G401 (cell line): Measurements from ENCODE around the gene EFCAB8. TPM values are rescaled to one million over a fixed set of nuclear protein-coding genes. Genes with fewer than 3 reads are reported as not detected.
"Not testable (repeated sequence)": the region's sequence is repeated elsewhere in the genome, so short reads cannot be mapped to it uniquely, and the experiment has no call there.

ENCODE experiments used
- DNase-seq: peaks from one replicate; pipeline ENCODE4 v3.0.0-alpha.2; 2015; ENCODE audit warnings: low spot score
- in situ Hi-C: cut with HindIII; loops from 2 replicates; pipeline ENCODE4 v1.10.0; 2016; ENCODE audit warnings: low sequenced_read_pairs, mixed read lengths
- total RNA-seq: library from RNA; depleted of rRNA; stranded (reverse); fragments of >200 nt; shearing (Covaris generic); gene quantifications from 2 replicates; pipeline ENCODE4 v1.2.3, GENCODE V29; 2014

EFCAB8 gene
- total RNA-seq, 1 experiment from 2014 or later: 0.03 TPM

DNA sequence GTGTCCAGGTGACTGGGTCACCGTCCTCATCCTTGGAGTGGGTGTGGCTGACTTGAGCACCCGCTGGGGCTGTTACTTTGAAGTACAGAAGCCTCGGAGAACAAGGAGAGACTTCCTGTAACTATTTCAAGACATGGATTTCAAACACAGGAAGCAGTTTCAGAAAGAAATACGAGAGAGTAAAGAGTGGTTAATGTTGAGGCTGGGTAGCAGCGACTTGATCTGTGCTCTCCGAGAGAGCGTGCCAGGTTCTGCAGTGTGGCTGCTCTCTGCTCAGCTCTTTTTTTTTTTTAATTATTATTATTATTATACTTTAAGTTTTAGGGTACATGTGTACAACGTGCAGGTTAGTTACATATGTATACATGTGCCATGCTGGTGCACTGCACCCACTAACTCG, 17.5 kb upstream of the EFCAB8 start:
- in situ Hi-C loops: no loop called here
- DNase-seq: no peak

- in situ Hi-C loops: no loop called here
- DNase-seq: no peak
Measured at GRCh38 chr20:32841632-32842031, 17.1 kb upstream of the EFCAB8 start.

DNA sequence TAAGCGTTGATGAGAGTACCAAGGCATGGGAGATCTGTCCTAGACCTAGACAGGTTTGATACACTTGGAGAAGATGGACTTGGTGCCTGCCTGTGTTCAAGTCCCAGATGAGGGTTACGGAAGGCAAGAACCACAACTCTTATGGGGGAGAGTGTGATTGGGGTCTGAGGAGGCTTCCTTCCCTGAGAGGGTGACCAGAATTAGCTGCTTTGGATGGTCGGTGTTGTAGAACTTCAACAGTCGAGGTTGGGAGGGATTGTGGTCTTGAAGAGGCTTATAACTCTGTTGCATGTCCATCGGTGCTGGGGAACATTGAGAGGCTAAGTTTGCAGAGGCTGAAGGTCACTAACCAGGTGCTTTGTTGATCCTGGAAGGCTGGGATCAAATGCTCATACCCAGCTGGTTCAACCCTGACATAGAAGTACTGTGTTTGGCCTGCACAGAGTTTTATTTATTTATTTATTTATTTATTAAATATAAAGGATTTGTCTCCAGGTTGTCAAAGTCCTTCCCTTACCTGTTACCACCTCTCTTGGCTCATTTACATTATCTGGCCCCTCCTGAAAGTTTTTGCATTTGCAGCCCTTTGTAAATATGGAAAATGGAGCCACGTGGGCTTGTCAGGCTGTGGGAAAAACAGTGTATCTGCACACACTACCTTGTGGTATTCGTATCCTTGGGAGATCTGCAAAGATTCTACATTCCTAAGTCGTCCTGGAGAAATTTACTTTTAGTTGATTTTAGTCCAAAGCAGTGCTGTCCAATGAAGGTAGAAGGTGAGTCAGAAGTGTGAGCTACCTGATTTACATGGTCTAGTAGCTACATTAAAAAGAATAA, 15.8 kb upstream of the EFCAB8 start:
- DNase-seq: no peak
- in situ Hi-C loops: no loop called here

GRCh38 chr20:32845786-32846185, 12.9 kb upstream of the EFCAB8 start:
- in situ Hi-C loops: no loop called here
- DNase-seq: no peak

- in situ Hi-C loops: no loop called here
- no peak for DNase-seq
Measured at GRCh38 chr20:32846852-32847251, 11.9 kb upstream of the EFCAB8 start.

- in situ Hi-C loops: no loop called here
- DNase-seq: no peak
Measured at GRCh38 chr20:32847964-32848363, 10.8 kb upstream of the EFCAB8 start.

- no peak for DNase-seq
- in situ Hi-C loops: no loop called here
Measured at GRCh38 chr20:32848846-32849245, 9.9 kb upstream of the EFCAB8 start.

DNA sequence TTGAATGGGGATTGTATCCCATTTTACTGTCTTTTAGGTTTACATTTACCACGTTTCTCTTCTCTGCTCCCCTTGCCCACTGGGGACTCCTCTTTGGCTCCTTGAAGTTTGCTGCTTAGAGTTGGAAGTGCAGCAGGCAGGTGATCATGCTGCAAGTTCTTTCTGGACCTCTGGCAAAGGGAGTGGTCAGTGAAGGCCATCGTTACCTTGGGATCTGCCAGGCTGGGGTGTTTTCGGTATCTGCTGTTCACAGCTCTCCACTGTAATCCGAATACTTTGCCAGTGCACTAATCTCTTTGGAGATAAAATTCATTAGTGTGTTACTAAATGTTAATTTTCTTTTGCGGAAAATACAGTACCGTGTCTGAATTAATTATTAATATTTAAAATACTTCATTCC, 9.1 kb upstream of the EFCAB8 start:
- in situ Hi-C loops: no loop called here
- DNase-seq: no peak

DNA sequence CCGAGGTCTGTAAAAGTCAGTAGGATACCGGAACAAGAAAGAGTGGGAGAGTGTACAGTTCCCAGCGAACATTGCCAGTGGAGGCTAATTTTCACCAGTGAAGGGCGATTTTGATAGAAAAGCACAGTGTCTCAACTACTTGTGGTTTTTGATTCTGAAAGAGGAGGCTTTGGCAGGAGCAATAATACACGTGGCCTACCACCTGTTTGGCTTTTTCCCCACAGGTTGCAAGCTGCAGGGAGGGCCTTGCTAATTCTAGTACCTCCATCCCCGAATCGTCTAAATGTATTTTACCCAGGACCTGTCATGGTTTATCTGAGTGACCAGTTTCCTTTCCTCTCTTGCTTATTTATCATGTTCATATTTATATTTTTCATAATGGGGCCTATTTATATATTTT, 3.3 kb upstream of the EFCAB8 start:
- peak; percentile 89 for DNase-seq
- in situ Hi-C loops: no loop called here

DNA sequence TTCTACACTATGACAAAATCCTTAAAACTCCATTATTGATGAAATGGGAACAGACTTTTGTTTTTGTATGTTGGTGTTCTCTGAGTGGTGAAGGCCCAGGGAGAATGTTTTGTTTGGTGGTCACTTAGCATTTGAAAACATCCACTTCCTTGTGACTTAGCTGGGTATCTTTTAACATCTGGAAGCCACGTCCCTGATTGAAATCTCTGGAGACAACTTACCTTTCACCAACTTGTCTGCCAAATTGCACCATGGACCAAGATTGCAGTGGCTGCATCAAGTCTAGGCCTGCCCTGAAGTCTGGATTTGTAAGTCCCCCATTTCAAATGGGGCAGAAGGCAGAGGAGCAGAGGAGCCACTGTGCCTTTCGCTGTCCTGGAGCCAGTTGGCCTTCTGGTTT, 534 bp upstream of the EFCAB8 start:
- DNase-seq: no peak
- in situ Hi-C loops: no loop called here

- DNase-seq: no peak
- in situ Hi-C loops: no loop called here
Measured at GRCh38 chr20:32861446-32861845, 2.7 kb downstream of the EFCAB8 start.

- in situ Hi-C loops: no loop called here
- no peak for DNase-seq
Measured at GRCh38 chr20:32869562-32869961, 10.8 kb downstream of the EFCAB8 start.

DNA sequence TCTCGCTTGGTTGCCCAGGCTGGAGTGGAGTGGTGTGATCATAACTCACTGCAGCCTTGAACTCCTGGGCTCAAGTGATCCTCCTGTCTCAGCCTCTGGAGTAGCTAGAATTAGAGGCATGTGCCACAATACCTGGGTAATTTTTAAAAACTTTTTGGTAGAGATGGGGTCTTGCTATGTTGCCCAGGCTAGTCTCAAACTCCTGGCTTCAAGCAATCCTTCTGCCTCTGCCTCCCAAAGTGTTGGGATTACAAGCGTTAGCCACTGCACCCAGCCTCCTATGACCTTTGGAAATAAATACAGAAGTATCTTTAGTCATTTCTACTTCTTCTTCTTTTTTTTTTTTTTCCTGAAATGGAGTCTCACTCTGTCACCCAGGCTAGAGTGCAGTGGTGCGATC, 11.8 kb downstream of the EFCAB8 start:
- DNase-seq, in situ Hi-C loops: not testable (repeated sequence)

DNA sequence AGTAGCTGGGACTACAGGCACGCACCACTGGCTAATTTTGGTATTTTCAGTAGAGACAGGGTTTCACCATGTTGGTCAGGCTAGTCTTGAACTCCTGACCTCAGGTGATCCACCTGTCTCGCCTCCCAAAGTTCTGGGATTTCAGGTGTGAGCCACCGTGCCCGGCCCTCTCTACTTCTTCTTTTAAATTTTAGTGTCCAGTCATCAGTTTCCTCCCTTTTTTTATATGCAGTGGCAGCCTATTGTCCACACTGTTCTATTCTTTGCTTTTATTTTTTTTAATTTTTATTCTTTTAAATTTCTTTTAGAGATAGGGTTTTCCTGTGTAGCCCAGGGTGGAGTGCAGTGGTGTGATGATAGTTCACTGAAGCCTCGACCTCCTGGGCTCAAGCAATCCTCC, 12.3 kb downstream of the EFCAB8 start:
- in situ Hi-C loops: no loop called here
- no peak for DNase-seq

GRCh38 chr20:32871627-32872160, 13.0 kb downstream of the EFCAB8 start:
- no peak for DNase-seq
- in situ Hi-C loops: no loop called here

- no peak for DNase-seq
- in situ Hi-C loops: no loop called here
Measured at GRCh38 chr20:32872266-32872665, 13.5 kb downstream of the EFCAB8 start.

- in situ Hi-C loops: no loop called here
- DNase-seq: no peak
Measured at GRCh38 chr20:32875673-32876072, 16.9 kb downstream of the EFCAB8 start.

DNA sequence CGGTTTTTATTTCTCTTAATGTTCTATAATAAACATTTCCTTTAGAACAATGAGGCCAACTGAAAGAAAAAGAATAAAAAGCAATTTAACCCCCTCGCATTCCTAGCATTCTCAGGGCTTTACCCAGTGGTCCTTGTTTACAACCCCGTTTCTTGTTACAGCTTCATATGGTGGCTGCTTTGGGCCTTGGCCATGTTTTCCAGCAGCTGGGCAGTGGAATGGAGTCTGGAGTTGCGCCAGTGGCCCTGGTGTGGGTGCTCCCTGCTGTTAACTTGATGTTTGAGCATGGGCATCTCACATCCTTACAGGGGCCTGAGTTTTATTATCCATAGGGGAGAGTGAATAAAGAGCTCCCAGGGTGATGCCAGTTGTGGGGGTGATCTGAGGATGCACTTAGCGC, 18.8 kb downstream of the EFCAB8 start:
- no peak for DNase-seq
- in situ Hi-C loops: no loop called here

DNA sequence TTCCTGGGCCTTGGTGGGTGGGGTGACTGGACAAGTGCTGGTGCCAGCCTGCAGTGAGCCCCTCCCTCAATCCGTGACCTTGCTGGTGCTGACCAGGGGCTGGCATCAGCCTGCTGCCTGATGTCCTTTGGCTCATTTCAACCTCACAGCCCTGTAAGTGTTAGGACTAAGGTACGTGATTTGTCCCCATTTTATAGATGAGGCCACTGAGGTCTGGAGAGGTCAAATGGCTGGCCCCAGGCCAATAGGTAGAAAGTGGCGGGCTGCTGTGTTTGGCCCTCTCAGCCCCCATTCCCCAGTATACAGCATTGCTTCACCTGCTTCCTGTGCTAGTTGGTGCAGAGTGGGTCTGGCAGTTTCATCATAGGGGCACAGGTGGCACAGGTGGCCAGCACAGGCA, 20.1 kb downstream of the EFCAB8 start:
- in situ Hi-C loops: no loop called here
- no peak for DNase-seq

DNA sequence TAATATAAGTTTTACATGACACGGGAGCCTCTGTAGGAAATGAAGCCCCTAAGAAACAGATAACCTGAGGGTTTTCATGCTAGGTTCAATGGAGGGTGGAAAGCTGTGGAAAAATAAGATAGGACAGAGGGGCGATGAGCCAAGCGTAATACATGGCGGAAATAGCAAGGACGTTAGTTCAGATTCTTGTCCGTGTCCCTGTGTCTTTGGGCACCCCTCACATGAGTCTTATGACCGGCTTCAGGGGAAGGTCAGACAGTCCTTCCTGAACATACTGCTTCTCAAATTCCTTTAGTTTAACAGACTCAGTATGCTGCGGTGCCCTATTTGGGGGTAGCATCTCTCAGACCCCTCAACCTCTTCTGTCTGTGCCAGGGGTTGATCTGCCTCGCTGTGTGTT, 20.8 kb downstream of the EFCAB8 start:
- DNase-seq: no peak
- in situ Hi-C loops: no loop called here

GRCh38 chr20:32880635-32881034, 21.9 kb downstream of the EFCAB8 start:
- in situ Hi-C loops: no loop called here
- no peak for DNase-seq
